Fibroblast of mammary gland (primary cell): ENCODE results near the gene CCL23.

Experiments
- DNase-seq: peaks from one replicate; pipeline ENCODE4 v3.0.0-alpha.2; 2010; ENCODE audit warnings: low read depth
- H3K4me3 ChIP-seq: 2 replicates; pipeline ENCODE4 v1.5.1; 2011; ENCODE audit warnings: low read depth, mild to moderate bottlenecking, low read length, moderate library complexity; ENCODE audit not compliant: control insufficient read depth
- CTCF ChIP-seq: conservative IDR thresholded peaks from 2 replicates; pipeline ENCODE4 v1.5.1; 2011; ENCODE audit warnings: low read depth, low read length, inconsistent platforms; ENCODE audit not compliant: control insufficient read depth, insufficient read depth

The CCL23 gene

GRCh38 chr17:35972945-35973332 lies 44.8 kb downstream of the CCL23 start:
- no peak overlapping the region for H3K4me3 ChIP-seq
- TF ChIP-seq CTCF, result no peak
- no peak for DNase-seq

GRCh38 chr17:35972535-35972934 lies 45.2 kb downstream of the CCL23 start:
- TF ChIP-seq CTCF, result no peak
- H3K4me3 ChIP-seq, result no peak overlapping the region
- DNase-seq, result no peak

DNA sequence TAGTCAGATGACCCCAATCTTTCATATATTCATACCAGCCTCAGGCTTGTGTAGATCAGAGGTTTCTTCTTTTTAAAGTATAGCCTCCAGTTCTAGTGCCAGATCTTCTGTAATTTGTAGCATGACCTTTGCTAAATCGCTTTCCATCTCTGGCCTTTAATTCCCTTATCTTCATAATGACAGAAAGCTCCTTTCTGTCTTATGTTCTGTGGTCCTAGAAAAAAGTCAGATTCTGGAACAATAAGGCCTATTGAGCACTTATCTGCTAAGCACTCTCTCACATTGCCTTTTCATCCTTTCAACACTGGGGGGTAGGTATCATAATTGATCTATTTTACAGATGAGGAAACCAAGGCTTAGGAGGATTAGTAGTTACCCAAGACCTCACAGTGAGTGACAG lies 45.7 kb downstream of the CCL23 start:
- no peak for TF ChIP-seq CTCF
- H3K4me3 ChIP-seq, result no peak overlapping the region
- DNase-seq, result no peak

GRCh38 chr17:35969558-35970380 lies 48.0 kb downstream of the CCL23 start:
- peak; percentile 74 for TF ChIP-seq CTCF
- no peak overlapping the region for H3K4me3 ChIP-seq
- peak; percentile 75 for DNase-seq

DNA sequence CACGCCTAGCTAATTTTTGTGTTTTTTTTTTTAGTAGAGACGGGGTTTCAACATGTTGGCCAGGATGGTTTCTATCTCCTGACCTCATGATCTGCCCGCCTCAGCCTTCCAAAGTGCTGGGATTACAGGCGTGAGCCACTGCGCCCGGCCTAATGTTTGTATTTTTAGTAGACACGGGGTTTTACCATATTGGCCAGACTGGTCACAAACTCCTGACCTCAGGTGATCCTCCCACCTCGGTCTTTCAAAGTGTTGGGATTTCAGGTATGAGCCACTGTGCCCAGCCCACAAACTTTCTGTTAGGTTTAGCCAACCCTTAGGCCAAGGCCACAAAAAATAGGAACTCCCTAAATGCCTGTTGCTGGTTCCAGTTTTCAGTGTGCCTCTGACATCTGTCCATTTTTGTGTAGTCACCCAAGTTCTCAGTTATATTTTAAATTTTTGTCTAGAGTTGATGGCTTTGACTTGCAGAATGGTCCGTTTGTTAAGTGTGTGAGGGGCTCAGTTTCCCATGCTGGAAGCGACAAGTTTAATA lies 49.2 kb downstream of the CCL23 start:
- no peak overlapping the region for H3K4me3 ChIP-seq
- DNase-seq, result no peak
- no peak for TF ChIP-seq CTCF

GRCh38 chr17:35965272-35965671 lies 52.5 kb downstream of the CCL23 start:
- no peak overlapping the region for H3K4me3 ChIP-seq
- no peak for TF ChIP-seq CTCF
- no peak for DNase-seq
